Liver (tissue), 3 donors: ENCODE measurements around the gene GCNT1.

Experiments
- HNF4A ChIP-seq, 2 donors: conservative IDR thresholded peaks; 2 replicates each; pipeline ENCODE4 v1.6.1; 2016; ENCODE audit warnings: antibody characterized with exemption in 2 of 2, mild to moderate bottlenecking in 2 of 2
- JUND ChIP-seq, 2 donors: IDR thresholded peaks; 2 replicates each; pipeline ENCODE4 v1.6.1; 2016; ENCODE audit warnings: antibody characterized with exemption in 2 of 2
- RAD21 ChIP-seq, 2 donors: IDR thresholded peaks; 2 replicates each; pipeline ENCODE4 v1.6.1; 2016; ENCODE audit warnings: antibody characterized with exemption in 2 of 2, mild to moderate bottlenecking in 2 of 2
- REST ChIP-seq: IDR thresholded peaks from 2 replicates; pipeline ENCODE4 v1.6.1; 2016; ENCODE audit warnings: antibody characterized with exemption, mild to moderate bottlenecking
- RXRA ChIP-seq, 2 donors: IDR thresholded peaks; 2 replicates each; pipeline ENCODE4 v1.6.1; 2017 to 2018; ENCODE audit warnings: antibody characterized with exemption in 2 of 2, mild to moderate bottlenecking in 1 of 2
- TF ChIP-seq, protein P1 (sequence below): fragments of 150-350 bp; IDR thresholded peaks from 2 replicates; pipeline ENCODE4 v1.5.1; 2017; ENCODE audit warnings: improper control_type of control experiment, low read depth, low read length; ENCODE audit not compliant: missing input control
- donor health status: healthy.
- donor health status: healthy.

- TF ChIP-seq JUND (IDR thresholded peaks at IDR 0.05), result no peak
- TF ChIP-seq, protein P1, sequence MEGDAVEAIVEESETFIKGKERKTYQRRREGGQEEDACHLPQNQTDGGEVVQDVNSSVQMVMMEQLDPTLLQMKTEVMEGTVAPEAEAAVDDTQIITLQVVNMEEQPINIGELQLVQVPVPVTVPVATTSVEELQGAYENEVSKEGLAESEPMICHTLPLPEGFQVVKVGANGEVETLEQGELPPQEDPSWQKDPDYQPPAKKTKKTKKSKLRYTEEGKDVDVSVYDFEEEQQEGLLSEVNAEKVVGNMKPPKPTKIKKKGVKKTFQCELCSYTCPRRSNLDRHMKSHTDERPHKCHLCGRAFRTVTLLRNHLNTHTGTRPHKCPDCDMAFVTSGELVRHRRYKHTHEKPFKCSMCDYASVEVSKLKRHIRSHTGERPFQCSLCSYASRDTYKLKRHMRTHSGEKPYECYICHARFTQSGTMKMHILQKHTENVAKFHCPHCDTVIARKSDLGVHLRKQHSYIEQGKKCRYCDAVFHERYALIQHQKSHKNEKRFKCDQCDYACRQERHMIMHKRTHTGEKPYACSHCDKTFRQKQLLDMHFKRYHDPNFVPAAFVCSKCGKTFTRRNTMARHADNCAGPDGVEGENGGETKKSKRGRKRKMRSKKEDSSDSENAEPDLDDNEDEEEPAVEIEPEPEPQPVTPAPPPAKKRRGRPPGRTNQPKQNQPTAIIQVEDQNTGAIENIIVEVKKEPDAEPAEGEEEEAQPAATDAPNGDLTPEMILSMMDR, result no peak
- TF ChIP-seq RAD21 (IDR thresholded peaks at IDR 0.05), result no peak
- no peak for TF ChIP-seq RXRA (IDR thresholded peaks at IDR 0.05)
- TF ChIP-seq REST, result no peak
- no peak for TF ChIP-seq HNF4A (conservative IDR thresholded peaks at IDR 0.05)
Observed at GRCh38 chr9:76474419-76474818, 15.4 kb downstream of the GCNT1 start.
